GM23248 (cell line): ENCODE data around the gene LGSN.

ENCODE experiments used
- EZH2 ChIP-seq: fragments of 200-600 bp; sonication (generic); IDR thresholded peaks from 2 replicates; pipeline ENCODE4 v1.6.1; 2018; ENCODE audit warnings: antibody characterized with exemption, mild to moderate bottlenecking; ENCODE audit not compliant: insufficient read depth, poor library complexity, severe bottlenecking
- EZH2phosphoT487 ChIP-seq: fragments of 200-600 bp; sonication (generic); IDR thresholded peaks from 2 replicates; pipeline ENCODE4 v1.6.1; 2018; ENCODE audit warnings: antibody characterized with exemption, moderate library complexity, mild to moderate bottlenecking, low read depth; ENCODE audit not compliant: insufficient read depth

- no peak for TF ChIP-seq EZH2
- TF ChIP-seq EZH2phosphoT487: no peak
Observed at GRCh38 chr6:63313111-63313510, 6.7 kb downstream of the LGSN start.
